ENCODE measurements around the gene ENO3.

The ENO3 gene

GRCh38 chr17:4938069-4938491 is 12.8 kb upstream of the ENO3 start:
- DNase-seq = no peak

- no peak for DNase-seq
Measured at GRCh38 chr17:4938688-4939545, 12.0 kb upstream of the ENO3 start.

GRCh38 chr17:4939546-4939795 is 11.4 kb upstream of the ENO3 start:
- DNase-seq = no peak

- DNase-seq = peak; percentile 99
Measured at GRCh38 chr17:4939796-4940554, 10.9 kb upstream of the ENO3 start, which contains the start of the genes RNF167 and SLC25A11. RNF167 (plus strand) TSS chr17:4940268; CDS start chr17:4940910, 642 bp downstream. SLC25A11 (minus strand) TSS chr17:4940046; CDS start chr17:4939910, 136 bp downstream.

GRCh38 chr17:4940555-4941318 is 10.2 kb upstream of the ENO3 start:
- peak; percentile 88 for DNase-seq

- no peak for DNase-seq
Measured at GRCh38 chr17:4941319-4941610, 9.7 kb upstream of the ENO3 start.

- DNase-seq = no peak
Measured at GRCh38 chr17:4942760-4943508, 8.0 kb upstream of the ENO3 start.

GRCh38 chr17:4944163-4944553 is 6.8 kb upstream of the ENO3 start:
- DNase-seq = no peak

- DNase-seq = no peak
Measured at GRCh38 chr17:4944554-4945175, 6.3 kb upstream of the ENO3 start.

- no peak for DNase-seq
Measured at GRCh38 chr17:4945176-4945943, 5.6 kb upstream of the ENO3 start.

GRCh38 chr17:4945944-4946280 is 5.0 kb upstream of the ENO3 start:
- no peak for DNase-seq

- DNase-seq = no peak
Measured at GRCh38 chr17:4946312-4946976, 4.5 kb upstream of the ENO3 start.

GRCh38 chr17:4947010-4947410 is 3.9 kb upstream of the ENO3 start:
- no peak for DNase-seq

- peak; percentile 56 for DNase-seq
Measured at GRCh38 chr17:4947411-4948165, 3.3 kb upstream of the ENO3 start.

- DNase-seq = peak; percentile 79
Measured at GRCh38 chr17:4948166-4948930, 2.6 kb upstream of the ENO3 start, which contains the start of gene PFN1. PFN1 (minus strand) TSS chr17:4948530; CDS start chr17:4948394, 136 bp downstream.

GRCh38 chr17:4948931-4949320 is 2.0 kb upstream of the ENO3 start:
- DNase-seq = peak; percentile 80

GRCh38 chr17:4949321-4950074 is 1.4 kb upstream of the ENO3 start:
- peak; percentile 59 for DNase-seq

GRCh38 chr17:4950075-4950745 is 709 bp upstream of the ENO3 start:
- no peak for DNase-seq
